IMR-90 (cell line): ENCODE data around the gene DSCAM. TPM values are rescaled to one million over a fixed set of nuclear protein-coding genes. Genes with fewer than 3 reads are reported as not detected.

Experiments used
- ATAC-seq: fragments of 200-7000 bp; cut with Tn5 transposase; 2 replicates; pipeline ENCODE4 v1.9.1; 2020; ENCODE audit warnings: low read depth, mild to moderate bottlenecking, moderate library complexity
- BruUV-seq: library from RNA; stranded (reverse); fragments of 400-500 nt; replicated peaks from 2 replicates; lab custom pipeline; 2021; lab: Mats Ljungman, UMichigan
- CTCF ChIA-PET: fragments of 300-600 bp; formaldehyde crosslinking; extraction: SDS; loops from one replicate; lab custom pipeline; 2021; ENCODE audit warnings: antibody characterized with exemption; lab: Yijun Ruan, JAX
- POLR2A ChIA-PET: fragments of 300-600 bp; sonication (Branson Sonifier 250); formaldehyde crosslinking; loops from one replicate; lab custom pipeline; 2022; ENCODE audit warnings: antibody characterized with exemption; ENCODE audit not compliant: unreplicated experiment; lab: Charles Lee
- DNase-seq: peaks from one replicate; pipeline ENCODE4 v3.0.0; 2013
- H2AFZ ChIP-seq: replicated peaks from 2 replicates; pipeline ENCODE3; 2013; ENCODE audit warnings: low read length, mild to moderate bottlenecking; ENCODE audit not compliant: poor library complexity
- H2AK5ac ChIP-seq: 2 replicates; pipeline ENCODE4 v1.6.1; 2013; ENCODE audit warnings: low read depth, low read length, inconsistent platforms
- H2AK9ac ChIP-seq: replicated peaks from 2 replicates; pipeline ENCODE3; 2013; ENCODE audit warnings: mild to moderate bottlenecking, low read depth, low read length, moderate library complexity; ENCODE audit not compliant: poor library complexity
- H2BK120ac ChIP-seq: 2 replicates; pipeline ENCODE4 v1.6.1; 2013; ENCODE audit warnings: low read depth, low read length, inconsistent platforms
- H2BK15ac ChIP-seq: 3 replicates; pipeline ENCODE4 v1.6.1; 2013; ENCODE audit warnings: low read depth, low read length, inconsistent platforms
- H2BK20ac ChIP-seq: 2 replicates; pipeline ENCODE4 v1.6.1; 2013; ENCODE audit warnings: low read depth, mild to moderate bottlenecking, inconsistent platforms, low read length, moderate library complexity
- H2BK5ac ChIP-seq: 2 replicates; pipeline ENCODE4 v1.6.1; 2013; ENCODE audit warnings: mild to moderate bottlenecking, low read depth, low read length, inconsistent platforms; ENCODE audit not compliant: poor library complexity, severe bottlenecking
- H3K14ac ChIP-seq: replicated peaks from 2 replicates; pipeline ENCODE4 v1.6.1; 2013; ENCODE audit warnings: low read depth, low read length, inconsistent platforms
- H3K18ac ChIP-seq: 2 replicates; pipeline ENCODE4 v1.6.1; 2013; ENCODE audit warnings: low read depth, low read length, control low read depth
- H3K23ac ChIP-seq: 2 replicates; pipeline ENCODE4 v1.6.1; 2013; ENCODE audit warnings: low read depth, low read length, inconsistent platforms
- H3K27ac ChIP-seq: 2 replicates; pipeline ENCODE4 v1.5.1; 2013; ENCODE audit warnings: mild to moderate bottlenecking, control low read depth, low read length; ENCODE audit not compliant: insufficient read depth
- H3K27me3 ChIP-seq: 2 replicates; pipeline ENCODE4 v1.6.1; 2013; ENCODE audit warnings: low read length; ENCODE audit not compliant: control insufficient read depth, insufficient read depth
- H3K36me3 ChIP-seq: 2 replicates; pipeline ENCODE4 v1.6.1; 2013; ENCODE audit warnings: low read length, mixed read lengths; ENCODE audit not compliant: control insufficient read depth, insufficient read depth
- H3K4ac ChIP-seq: 2 replicates; pipeline ENCODE4 v1.6.1; 2013; ENCODE audit warnings: low read depth, low read length, inconsistent platforms
- H3K4me1 ChIP-seq: 2 replicates; pipeline ENCODE4 v1.6.1; 2013; ENCODE audit warnings: low read length, mixed read lengths; ENCODE audit not compliant: control insufficient read depth, insufficient read depth
- H3K4me2 ChIP-seq: 2 replicates; pipeline ENCODE4 v1.6.1; 2013; ENCODE audit warnings: low read depth, mild to moderate bottlenecking, control low read depth, low read length, moderate library complexity
- H3K4me3 ChIP-seq: 2 replicates; pipeline ENCODE4 v1.5.1; 2013; ENCODE audit warnings: low read depth, mild to moderate bottlenecking, control low read depth, low read length, moderate library complexity; ENCODE audit not compliant: insufficient read depth
- H3K56ac ChIP-seq: 2 replicates; pipeline ENCODE4 v1.6.1; 2013; ENCODE audit warnings: low read length, inconsistent platforms; ENCODE audit not compliant: insufficient read depth; ENCODE audit errors: extremely low read depth
- H3K79me1 ChIP-seq, 2 experiments: 2 replicates each; pipeline ENCODE4 v1.6.1; 2013; ENCODE audit warnings: low read length in 2 of 2, inconsistent platforms in 1 of 2, low read depth in 1 of 2
- H3K9ac ChIP-seq: 2 replicates; pipeline ENCODE4 v1.6.1; 2013; ENCODE audit warnings: low read depth, low read length, control low read depth
- H3K9me1 ChIP-seq: 2 replicates; pipeline ENCODE4 v1.6.1; 2013; ENCODE audit warnings: low read length, inconsistent platforms; ENCODE audit not compliant: insufficient read depth
- H3K9me3 ChIP-seq: 2 replicates; pipeline ENCODE4 v1.6.1; 2013; ENCODE audit warnings: low read length; ENCODE audit not compliant: control insufficient read depth, insufficient read depth
- H4K20me1 ChIP-seq: 2 replicates; pipeline ENCODE4 v1.6.1; 2013; ENCODE audit warnings: low read length, inconsistent platforms; ENCODE audit not compliant: insufficient read depth
- H4K5ac ChIP-seq: 2 replicates; pipeline ENCODE4 v1.6.1; 2013; ENCODE audit warnings: mild to moderate bottlenecking, low read depth, low read length, control low read depth
- H4K8ac ChIP-seq, 2 experiments: 2 replicates each; pipeline ENCODE4 v1.6.1; 2013; ENCODE audit warnings: low read depth in 2 of 2, low read length in 2 of 2, control low read depth in 1 of 2, inconsistent platforms in 1 of 2
- H4K91ac ChIP-seq: 2 replicates; pipeline ENCODE4 v1.6.1; 2013; ENCODE audit warnings: low read depth, low read length, inconsistent platforms; ENCODE audit not compliant: insufficient read depth
- CEBPB ChIP-seq: IDR thresholded peaks from 2 replicates; pipeline ENCODE4 v1.6.1; 2012; ENCODE audit warnings: low read depth, low read length, improper control_type of control experiment
- MAFK ChIP-seq: IDR thresholded peaks from 2 replicates; pipeline ENCODE4 v1.6.1; 2012; ENCODE audit warnings: low read depth, low read length, improper control_type of control experiment
- MAZ ChIP-seq: IDR thresholded peaks from 2 replicates; pipeline ENCODE4 v1.6.1; 2012; ENCODE audit warnings: low read depth, mild to moderate bottlenecking, low read length, improper control_type of control experiment, moderate library complexity, borderline replicate concordance
- RCOR1 ChIP-seq: IDR thresholded peaks from 2 replicates; pipeline ENCODE4 v1.6.1; 2012; ENCODE audit warnings: mild to moderate bottlenecking, low read length, improper control_type of control experiment; ENCODE audit not compliant: insufficient replicate concordance
- WGBS, 2 experiments: methylation state at CpG; one replicate each; pipeline versions ENCODE4 v1.1.5 to v1.1.7; 2013; ENCODE audit warnings: missing lambda C conversion rate in 2 of 2; ENCODE audit not compliant: insufficient read length in 1 of 2; ENCODE audit errors: extremely low coverage in 2 of 2; 5-methylcytosine and 5-hydroxymethylcytosine counted together
- dilution Hi-C: fragments of 300-500 bp; cut with HindIII; formaldehyde crosslinking; loops from one replicate; pipeline ENCODE4 v1.14.3; 2018; ENCODE audit warnings: low sequenced_read_pairs; ENCODE audit not compliant: unreplicated experiment
- in situ Hi-C: fragments of 300-500 bp; cut with MboI; formaldehyde crosslinking; loops from 3 replicates; pipeline ENCODE4 v1.14.3; 2019; ENCODE audit warnings: low sequenced_read_pairs, inconsistent platforms, mixed read lengths
- intact Hi-C: fragments of 100-400 bp; cut with micrococcal nuclease; formaldehyde crosslinking; loops from 2 replicates; pipeline ENCODE4 v1.10.0; 2022
- polyA plus RNA-seq, 3 experiments: library from polyadenylated mRNA; depleted of rRNA; stranded (reverse); fragments of >200 nt; gene quantifications; 2 replicates each; pipeline ENCODE4 v1.2.3, GENCODE V29; 2012; ENCODE audit warnings: low replicate concordance in 1 of 3
- total RNA-seq: library from RNA; depleted of rRNA; stranded (reverse); fragments of >200 nt; gene quantifications from 2 replicates; pipeline ENCODE4 v1.2.3, GENCODE V29; 2012
- TF ChIP-seq, protein P1 (sequence below): fragments of 150-350 bp; IDR thresholded peaks from 2 replicates; pipeline ENCODE4 v1.6.1; 2016; ENCODE audit warnings: low read depth, mild to moderate bottlenecking, low read length, moderate library complexity, borderline replicate concordance
- TF ChIP-seq, protein P2 (sequence below): fragments of 150-350 bp; IDR thresholded peaks from 2 replicates; pipeline ENCODE4 v1.6.1; 2017; ENCODE audit warnings: mild to moderate bottlenecking, antibody characterized with exemption, low read length, low read depth

The DSCAM gene
- total and polyA plus RNA-seq, 2 of the 4 experiments (the other 2 are of a cell fraction) = under 0.01 to 0.02 TPM

DNA sequence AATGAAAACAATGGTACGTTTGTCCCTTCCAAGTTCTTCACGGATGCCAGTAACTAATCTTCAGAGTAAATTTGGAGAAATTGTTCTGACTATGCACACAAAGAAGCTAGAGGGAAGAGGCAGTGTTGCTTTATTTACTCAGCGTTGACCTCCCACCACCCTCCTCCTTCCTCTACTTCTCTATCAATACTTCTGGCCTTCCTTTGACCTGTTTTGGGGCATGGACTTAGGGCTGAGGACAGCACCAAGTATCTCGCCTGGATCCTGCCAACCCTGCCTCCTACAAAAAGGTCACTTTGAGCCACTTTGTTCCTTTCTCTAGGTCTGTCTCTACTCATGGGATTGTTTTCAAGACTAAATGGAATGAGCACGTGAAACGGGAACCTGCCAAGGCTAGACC lies 282.6 kb downstream of the DSCAM start:
- Histone ChIP-seq H3K27ac (no peak overlapping the region), H2AK9ac (no peak overlapping the region), H4K5ac (no peak overlapping the region), H3K4me3 (no peak overlapping the region), H2AFZ (no peak overlapping the region), H3K9ac (no peak overlapping the region), H3K4me2 (no peak overlapping the region), H3K18ac (no peak overlapping the region), H2BK5ac (no peak overlapping the region), H3K36me3 (no peaks in the 10 kb centered on the region), H4K8ac (no peak overlapping the region), H3K14ac (no peak overlapping the region), H3K9me3 (peaks cover 22% of the 10 kb centered on the region), H2AK5ac (no peak overlapping the region), H2BK20ac (no peak overlapping the region), H4K20me1 (no peaks in the 10 kb centered on the region), H3K4ac (no peak overlapping the region), H3K4me1 (no peaks in the 10 kb centered on the region), H4K91ac (no peak overlapping the region), H3K9me1 (no peaks in the 10 kb centered on the region), H3K56ac (no peak overlapping the region), H3K23ac (no peak overlapping the region), H3K27me3 (no peaks in the 10 kb centered on the region), H2BK120ac (no peak overlapping the region), H3K79me1 (no peaks in the 10 kb centered on the region), H2BK15ac (no peak overlapping the region)
- ATAC-seq (no peak), DNase-seq (no peak)
- intact Hi-C loops (no loop called here), dilution Hi-C loops (no loop called here), in situ Hi-C loops (no loop called here)
- ChIA-PET CTCF (no interaction called here), POLR2A (no interaction called here)
- BruUV-seq = no TSS peak
- no CpG with 5 or more reads among the region's 6 CpGs for WGBS, 2 experiments
- TF ChIP-seq, protein P1, sequence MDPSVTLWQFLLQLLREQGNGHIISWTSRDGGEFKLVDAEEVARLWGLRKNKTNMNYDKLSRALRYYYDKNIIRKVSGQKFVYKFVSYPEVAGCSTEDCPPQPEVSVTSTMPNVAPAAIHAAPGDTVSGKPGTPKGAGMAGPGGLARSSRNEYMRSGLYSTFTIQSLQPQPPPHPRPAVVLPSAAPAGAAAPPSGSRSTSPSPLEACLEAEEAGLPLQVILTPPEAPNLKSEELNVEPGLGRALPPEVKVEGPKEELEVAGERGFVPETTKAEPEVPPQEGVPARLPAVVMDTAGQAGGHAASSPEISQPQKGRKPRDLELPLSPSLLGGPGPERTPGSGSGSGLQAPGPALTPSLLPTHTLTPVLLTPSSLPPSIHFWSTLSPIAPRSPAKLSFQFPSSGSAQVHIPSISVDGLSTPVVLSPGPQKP = no peak
- TF ChIP-seq RCOR1 = no peak
- TF ChIP-seq MAFK = no peak
- no peak for TF ChIP-seq CEBPB
- TF ChIP-seq MAZ = no peak
- TF ChIP-seq, protein P2, sequence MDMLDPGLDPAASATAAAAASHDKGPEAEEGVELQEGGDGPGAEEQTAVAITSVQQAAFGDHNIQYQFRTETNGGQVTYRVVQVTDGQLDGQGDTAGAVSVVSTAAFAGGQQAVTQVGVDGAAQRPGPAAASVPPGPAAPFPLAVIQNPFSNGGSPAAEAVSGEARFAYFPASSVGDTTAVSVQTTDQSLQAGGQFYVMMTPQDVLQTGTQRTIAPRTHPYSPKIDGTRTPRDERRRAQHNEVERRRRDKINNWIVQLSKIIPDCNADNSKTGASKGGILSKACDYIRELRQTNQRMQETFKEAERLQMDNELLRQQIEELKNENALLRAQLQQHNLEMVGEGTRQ = no peak
